Stimulated activated CD8-positive, alpha-beta memory T cell treated with anti-CD3 and anti-CD28 coated beads, Interleukin-7, amount 100 ng/mL, for 1 hour (primary cell): ENCODE measurements around the gene PARD3.
"Not testable (repeated sequence)": the region's sequence is repeated elsewhere in the genome, so short reads cannot be mapped to it uniquely, and the experiment has no call there.

Experiments
- DNase-seq, 2 donors: peaks; one replicate each; pipeline ENCODE4 v3.0.0-alpha.2; 2020; ENCODE audit warnings: low read depth in 2 of 2

The PARD3 gene

GRCh38 chr10:34426538-34427157 is 388.4 kb downstream of the PARD3 start:
- not testable (repeated sequence) for DNase-seq

GRCh38 chr10:34426041-34426440 is 389.1 kb downstream of the PARD3 start:
- no peak for DNase-seq

- DNase-seq, result no peak
Observed at GRCh38 chr10:34423673-34424625, 391.1 kb downstream of the PARD3 start.

- DNase-seq, result no peak
Observed at GRCh38 chr10:34420795-34421194, 394.3 kb downstream of the PARD3 start.

- DNase-seq, result no peak
Observed at GRCh38 chr10:34420273-34420672, 394.8 kb downstream of the PARD3 start.

- DNase-seq, result no peak
Observed at GRCh38 chr10:34415039-34415438, 400.1 kb downstream of the PARD3 start.

GRCh38 chr10:34413756-34414587 is 401.1 kb downstream of the PARD3 start:
- DNase-seq, result no peak

GRCh38 chr10:34413214-34413613 is 401.9 kb downstream of the PARD3 start:
- no peak for DNase-seq

GRCh38 chr10:34408956-34409355 is 406.1 kb downstream of the PARD3 start:
- no peak for DNase-seq

- no peak for DNase-seq
Observed at GRCh38 chr10:34408381-34408780, 406.7 kb downstream of the PARD3 start.

GRCh38 chr10:34407324-34407805 is 407.7 kb downstream of the PARD3 start:
- DNase-seq, result no peak

- no peak for DNase-seq
Observed at GRCh38 chr10:34406463-34407323, 408.4 kb downstream of the PARD3 start.

- DNase-seq, result no peak
Observed at GRCh38 chr10:34405611-34406462, 409.3 kb downstream of the PARD3 start.

GRCh38 chr10:34403512-34403911 is 411.6 kb downstream of the PARD3 start:
- DNase-seq, result no peak

GRCh38 chr10:34400075-34400474 is 415.0 kb downstream of the PARD3 start:
- no peak for DNase-seq

GRCh38 chr10:34399013-34399412 is 416.1 kb downstream of the PARD3 start:
- DNase-seq, result no peak

GRCh38 chr10:34397324-34397723 is 417.8 kb downstream of the PARD3 start:
- DNase-seq, result no peak

- no peak for DNase-seq
Observed at GRCh38 chr10:34396663-34397062, 418.4 kb downstream of the PARD3 start.

GRCh38 chr10:34392641-34393170 is 422.4 kb downstream of the PARD3 start:
- DNase-seq, result no peak

GRCh38 chr10:34391168-34391567 is 423.9 kb downstream of the PARD3 start:
- DNase-seq, result not testable (repeated sequence)
